GM13976 (cell line): Measurements from ENCODE around the gene NDUFV3.

Source experiments
- DNase-seq: peaks from one replicate; pipeline ENCODE4 v3.0.0; 2012; ENCODE audit warnings: low spot score
- in situ Hi-C: fragments of 300-500 bp; cut with MboI; formaldehyde crosslinking; loops from one replicate; pipeline ENCODE4 v1.12.0; 2022; ENCODE audit warnings: low sequenced_read_pairs, mixed read lengths, inconsistent platforms; ENCODE audit not compliant: unreplicated experiment
- TF ChIP-seq, protein P1 (sequence below): IDR thresholded peaks from 2 replicates; pipeline ENCODE4 v1.5.1; 2012; ENCODE audit warnings: borderline replicate concordance, mild to moderate bottlenecking; ENCODE audit not compliant: insufficient read depth; ENCODE audit errors: extremely low read depth, missing control alignments, control extremely low read depth

Gene NDUFV3

DNA sequence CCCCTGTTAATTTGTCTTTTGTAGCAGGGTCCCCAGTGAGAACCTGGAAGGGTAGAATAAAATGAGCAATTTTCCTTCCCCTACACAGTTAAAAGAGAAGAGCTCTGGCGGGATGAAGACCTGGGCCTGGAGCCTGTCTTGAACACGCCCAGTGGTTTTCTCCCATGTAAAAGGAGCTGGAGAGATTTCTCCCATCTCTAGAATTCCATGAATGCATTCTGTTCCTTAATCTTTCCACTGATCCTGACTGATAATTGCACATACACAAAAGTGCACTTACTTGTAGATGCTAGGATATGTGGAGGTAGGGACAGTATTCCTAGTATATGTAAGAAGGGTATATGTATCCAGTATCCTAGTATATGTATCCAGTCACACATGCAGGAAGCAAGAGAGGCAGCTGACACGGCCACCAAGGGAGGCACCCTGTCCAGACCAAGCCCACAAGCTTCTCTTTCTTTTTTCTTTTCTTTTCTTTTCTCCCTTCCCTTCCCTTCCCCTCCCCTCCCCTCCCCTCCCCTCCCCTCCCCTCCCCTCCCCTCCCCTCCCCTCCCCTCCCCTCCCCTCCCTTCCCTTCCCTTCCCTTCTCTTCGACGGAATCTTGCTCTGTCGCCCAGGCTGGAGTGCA lies 69.4 kb downstream of the NDUFV3 start:
- in situ Hi-C loops: no loop called here
- TF ChIP-seq, protein P1, sequence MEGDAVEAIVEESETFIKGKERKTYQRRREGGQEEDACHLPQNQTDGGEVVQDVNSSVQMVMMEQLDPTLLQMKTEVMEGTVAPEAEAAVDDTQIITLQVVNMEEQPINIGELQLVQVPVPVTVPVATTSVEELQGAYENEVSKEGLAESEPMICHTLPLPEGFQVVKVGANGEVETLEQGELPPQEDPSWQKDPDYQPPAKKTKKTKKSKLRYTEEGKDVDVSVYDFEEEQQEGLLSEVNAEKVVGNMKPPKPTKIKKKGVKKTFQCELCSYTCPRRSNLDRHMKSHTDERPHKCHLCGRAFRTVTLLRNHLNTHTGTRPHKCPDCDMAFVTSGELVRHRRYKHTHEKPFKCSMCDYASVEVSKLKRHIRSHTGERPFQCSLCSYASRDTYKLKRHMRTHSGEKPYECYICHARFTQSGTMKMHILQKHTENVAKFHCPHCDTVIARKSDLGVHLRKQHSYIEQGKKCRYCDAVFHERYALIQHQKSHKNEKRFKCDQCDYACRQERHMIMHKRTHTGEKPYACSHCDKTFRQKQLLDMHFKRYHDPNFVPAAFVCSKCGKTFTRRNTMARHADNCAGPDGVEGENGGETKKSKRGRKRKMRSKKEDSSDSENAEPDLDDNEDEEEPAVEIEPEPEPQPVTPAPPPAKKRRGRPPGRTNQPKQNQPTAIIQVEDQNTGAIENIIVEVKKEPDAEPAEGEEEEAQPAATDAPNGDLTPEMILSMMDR: no peak
- no peak for DNase-seq
